ENCODE measurements around the gene HDAC4.
"Not testable (repeated sequence)": the region's sequence is repeated elsewhere in the genome, so short reads cannot be mapped to it uniquely, and the experiment has no call there.

The HDAC4 gene

GRCh38 chr2:239082425-239082824 is 318.4 kb downstream of the HDAC4 start:
- DNase-seq (ENCODE audit: low read depth) = no peak

GRCh38 chr2:239081622-239082021 is 319.2 kb downstream of the HDAC4 start:
- DNase-seq (ENCODE audit: low read depth) = no peak

- no peak for DNase-seq (ENCODE audit: low read depth)
Measured at GRCh38 chr2:239081046-239081445, 319.8 kb downstream of the HDAC4 start.

GRCh38 chr2:239079671-239080294 is 321.0 kb downstream of the HDAC4 start:
- DNase-seq (ENCODE audit: low read depth) = no peak

DNA sequence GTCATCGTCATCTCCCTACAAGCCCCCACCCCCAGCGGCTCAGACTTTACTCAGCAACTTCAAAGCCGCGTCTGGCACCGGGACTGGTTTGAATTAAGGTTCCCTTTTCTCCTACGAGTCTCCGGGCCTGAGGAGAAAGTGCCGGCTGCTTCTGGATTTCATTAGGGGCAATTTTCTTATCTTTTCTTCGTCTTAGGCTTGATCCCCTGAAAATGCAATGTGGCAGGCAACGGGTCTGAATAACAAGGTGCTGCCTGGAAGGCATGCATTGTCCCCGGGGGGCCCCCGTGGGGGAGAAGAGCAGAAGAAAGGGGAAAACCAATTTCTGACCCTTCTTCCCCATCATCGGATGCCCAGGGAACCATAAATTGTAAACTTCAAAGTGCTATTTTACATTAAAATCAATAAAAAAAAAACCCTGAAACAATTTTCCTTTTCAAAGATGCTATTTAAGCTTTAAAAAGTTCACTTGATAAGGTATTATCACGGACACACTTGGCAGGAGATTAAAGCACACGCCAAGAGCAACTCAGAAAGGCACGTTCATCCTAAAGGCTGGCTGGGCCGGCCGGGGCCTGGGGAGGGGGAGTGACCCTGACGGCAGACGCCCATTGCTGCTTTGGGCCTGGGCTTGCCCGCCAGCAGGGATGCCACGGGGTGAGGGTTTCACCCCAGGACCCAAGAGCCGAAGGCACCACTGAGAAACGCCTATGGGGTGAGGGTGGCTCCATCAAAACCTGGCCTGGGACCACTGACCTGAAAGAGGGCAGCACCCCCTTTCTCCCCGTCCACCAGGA is 322.5 kb downstream of the HDAC4 start:
- DNase-seq (ENCODE audit: low read depth) = no peak

DNA sequence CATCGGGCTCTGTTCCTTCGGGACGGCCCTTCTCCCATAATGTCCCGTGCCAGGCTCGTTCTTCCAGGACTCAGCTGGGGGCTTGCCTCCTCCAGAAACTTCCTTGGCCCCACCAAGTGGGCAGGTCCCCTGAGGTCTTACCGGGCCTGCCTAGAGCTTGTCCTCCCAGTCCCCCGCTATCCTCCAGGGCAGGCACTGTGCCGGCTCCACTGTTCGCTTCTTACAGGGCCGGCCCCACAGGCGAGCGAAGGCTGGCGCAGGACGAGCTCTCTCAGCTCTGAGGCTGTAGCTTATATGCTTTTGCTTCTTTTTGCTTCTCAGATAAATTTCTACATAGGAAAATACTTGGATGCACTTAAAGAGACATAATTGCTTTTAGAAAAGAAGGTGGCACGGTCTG is 323.6 kb downstream of the HDAC4 start:
- DNase-seq (ENCODE audit: low read depth) = no peak

- DNase-seq (ENCODE audit: low read depth) = no peak
Measured at GRCh38 chr2:239075918-239076758, 324.7 kb downstream of the HDAC4 start.

- DNase-seq (ENCODE audit: low read depth) = no peak
Measured at GRCh38 chr2:239073745-239074530, 326.9 kb downstream of the HDAC4 start.

GRCh38 chr2:239073270-239073669 is 327.6 kb downstream of the HDAC4 start:
- DNase-seq (ENCODE audit: low read depth) = no peak

DNA sequence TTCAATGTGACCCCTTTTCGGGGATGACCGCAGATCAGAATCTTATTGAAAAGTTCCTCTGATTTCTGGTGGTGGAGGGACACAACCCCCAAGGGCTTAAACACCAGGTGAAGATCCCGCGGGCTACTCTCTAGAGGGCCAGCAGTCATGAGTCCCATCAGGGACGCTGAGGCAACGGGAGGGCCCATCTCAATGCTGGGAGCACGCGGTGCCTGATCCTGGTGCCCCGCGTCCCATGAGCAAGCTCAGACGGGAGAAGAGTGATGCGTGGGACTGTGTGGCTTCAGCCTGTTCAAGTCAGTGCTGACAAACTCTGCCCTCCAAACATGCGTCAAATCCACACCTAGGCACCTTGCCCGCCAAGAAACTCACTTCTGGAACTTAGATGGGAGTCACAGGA is 328.0 kb downstream of the HDAC4 start:
- DNase-seq (ENCODE audit: low read depth) = no peak

- DNase-seq (ENCODE audit: low read depth) = no peak
Measured at GRCh38 chr2:239070466-239070865, 330.4 kb downstream of the HDAC4 start.

DNA sequence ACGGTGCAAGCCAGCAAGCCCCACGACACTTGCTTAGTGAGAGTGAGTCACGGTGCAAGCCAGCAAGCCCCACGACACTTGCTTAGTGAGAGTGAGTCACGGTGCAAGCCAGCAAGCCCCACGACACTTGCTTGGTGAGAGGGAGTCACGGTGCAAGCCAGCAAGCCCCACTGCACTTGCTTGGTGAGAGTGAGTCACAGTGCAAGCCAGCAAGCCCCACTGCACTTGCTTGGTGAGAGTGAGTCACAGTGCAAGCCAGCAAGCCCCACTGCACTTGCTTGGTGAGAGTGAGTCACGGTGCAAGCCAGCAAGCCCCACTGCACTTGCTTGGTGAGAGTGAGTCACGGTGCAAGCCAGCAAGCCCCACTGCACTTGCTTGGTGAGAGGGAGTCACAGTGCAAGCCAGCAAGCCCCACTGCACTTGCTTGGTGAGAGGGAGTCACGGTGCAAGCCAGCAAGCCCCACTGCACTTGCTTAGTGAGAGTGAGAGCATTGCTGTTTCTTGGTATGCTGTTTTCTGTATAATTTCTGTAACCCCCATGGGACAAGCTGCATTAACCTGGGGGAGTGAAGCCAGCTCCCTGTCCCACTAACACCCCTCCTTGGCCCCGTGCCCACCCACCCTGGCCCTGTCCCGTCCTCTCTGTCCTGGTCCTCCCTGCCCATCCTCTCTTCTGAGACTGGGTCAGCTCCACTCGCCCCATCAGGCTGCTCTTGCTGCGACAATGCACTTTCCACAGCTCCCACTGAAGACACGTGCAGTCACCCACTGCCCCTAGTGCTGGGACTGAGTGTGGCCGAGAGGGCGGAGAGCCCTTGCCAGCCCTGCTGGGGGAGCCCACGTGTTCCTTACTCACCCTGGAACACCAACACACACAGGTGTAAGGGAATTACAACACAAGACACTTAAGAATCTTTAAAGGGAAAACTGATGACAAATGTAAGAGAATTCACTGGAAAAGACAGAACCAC is 331.2 kb downstream of the HDAC4 start:
- DNase-seq (ENCODE audit: low read depth) = not testable (repeated sequence)

- DNase-seq (ENCODE audit: low read depth) = no peak
Measured at GRCh38 chr2:239068411-239068810, 332.4 kb downstream of the HDAC4 start.

DNA sequence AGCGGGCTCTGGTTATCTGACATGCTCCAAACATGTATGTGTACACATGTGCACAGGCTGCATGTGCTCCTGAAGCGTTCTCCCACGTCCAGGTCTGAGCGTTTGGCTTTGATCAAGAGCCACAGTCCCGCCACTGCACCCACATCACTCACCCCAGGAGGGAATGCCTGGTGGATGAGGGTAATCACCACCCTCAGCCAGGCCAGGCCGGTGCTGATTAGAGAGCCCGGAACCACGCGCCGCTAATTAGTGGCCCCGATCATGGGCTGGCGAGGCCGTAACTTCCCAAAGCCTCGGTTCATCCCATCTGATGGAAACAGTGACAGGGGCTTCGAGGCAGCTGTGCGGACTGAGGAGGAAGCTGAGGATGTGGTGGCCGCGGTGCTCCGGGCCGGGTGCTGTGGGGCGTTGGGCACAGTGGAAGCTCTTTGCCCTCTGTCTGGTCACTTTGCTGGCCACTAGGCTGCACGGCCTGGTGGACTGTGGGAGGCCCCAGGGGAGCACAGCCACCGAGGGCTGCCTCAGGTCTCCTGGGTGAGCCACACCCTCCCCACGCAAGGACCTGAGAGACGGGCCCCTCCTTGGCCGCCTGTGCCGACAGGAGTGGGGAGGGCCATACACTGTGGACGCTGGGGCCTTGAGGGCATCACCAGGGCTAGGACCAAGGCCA is 333.5 kb downstream of the HDAC4 start:
- DNase-seq (ENCODE audit: low read depth) = no peak

DNA sequence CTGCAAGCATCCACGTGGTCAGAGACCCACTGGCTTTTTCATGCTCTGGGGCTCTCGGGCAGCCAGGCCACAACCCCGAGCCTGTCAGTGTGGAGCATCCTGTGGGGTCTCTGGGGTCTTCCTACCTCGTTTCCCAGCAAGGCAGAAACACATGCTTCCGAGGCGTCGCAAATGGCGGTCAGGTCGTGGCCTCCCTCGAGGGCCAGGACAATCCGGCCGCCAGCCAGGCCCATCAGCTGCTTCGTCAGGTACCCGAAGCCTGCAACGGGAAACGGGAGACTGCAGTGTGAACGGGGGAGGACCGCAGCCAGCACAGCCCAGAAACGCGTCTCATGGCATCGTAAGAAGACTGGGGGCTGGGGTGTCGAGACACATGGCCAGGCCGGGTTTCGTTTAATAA is 334.2 kb downstream of the HDAC4 start:
- DNase-seq (ENCODE audit: low read depth) = no peak

DNA sequence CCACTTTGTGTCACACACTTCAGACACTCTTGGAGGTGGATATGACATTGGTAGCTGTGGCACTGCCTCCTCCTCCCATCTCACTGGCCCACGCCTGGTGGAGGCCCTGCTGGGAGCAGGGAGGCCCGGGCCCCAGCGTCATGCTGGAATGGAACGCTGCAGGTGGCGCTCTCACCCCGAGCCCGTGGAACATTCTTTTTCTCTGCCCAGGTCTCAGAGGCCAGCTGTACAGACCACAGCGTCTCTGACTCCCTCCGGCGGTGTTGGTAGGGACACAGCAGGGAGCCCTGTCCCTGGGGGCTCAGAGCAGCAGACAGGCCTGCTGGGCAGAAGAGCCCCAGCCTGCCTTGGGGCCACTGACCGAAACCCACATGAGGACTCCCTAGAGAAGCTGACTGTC is 334.9 kb downstream of the HDAC4 start:
- no peak for DNase-seq (ENCODE audit: low read depth)

DNA sequence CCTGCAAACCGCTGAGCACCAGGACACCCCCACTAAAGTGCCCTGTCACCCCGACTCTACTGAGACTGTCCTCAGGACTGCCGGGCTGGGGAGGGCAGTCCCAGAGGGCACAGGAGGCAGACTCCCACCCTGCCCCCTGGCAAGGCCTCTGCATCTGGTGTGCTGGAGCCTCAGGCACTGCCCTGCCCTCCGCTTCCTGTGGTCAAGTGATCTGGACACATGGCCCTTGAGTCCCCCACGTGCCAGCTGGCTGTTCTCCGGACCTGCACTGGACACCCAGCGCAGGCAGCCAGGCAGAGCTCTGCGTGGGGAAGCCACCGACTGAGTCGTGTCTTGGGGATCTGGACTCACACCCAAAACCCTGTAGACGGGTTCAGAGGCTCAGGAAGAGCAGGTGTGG is 335.3 kb downstream of the HDAC4 start:
- DNase-seq (ENCODE audit: low read depth) = no peak

GRCh38 chr2:239064891-239065290 is 335.9 kb downstream of the HDAC4 start:
- no peak for DNase-seq (ENCODE audit: low read depth)

DNA sequence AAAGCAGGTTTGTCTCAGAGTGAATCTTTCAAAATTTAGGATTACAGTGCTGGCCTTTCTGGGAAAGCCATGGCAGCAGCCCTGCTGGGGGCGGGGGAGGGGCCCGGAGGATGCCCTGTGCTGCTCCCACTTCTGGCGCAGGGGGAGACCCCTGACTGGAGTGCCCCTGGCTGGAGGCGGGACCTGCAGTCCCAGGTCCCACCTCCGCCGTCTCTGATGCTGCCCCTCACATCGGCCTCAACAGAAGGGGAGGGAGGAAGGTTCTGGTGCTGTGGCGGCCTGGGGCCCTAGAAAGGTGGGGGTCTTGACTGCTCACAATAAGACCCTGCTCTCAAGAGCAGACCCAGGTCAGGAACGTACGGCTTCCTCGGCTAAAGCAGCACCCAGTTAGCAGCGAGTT is 336.6 kb downstream of the HDAC4 start:
- no peak for DNase-seq (ENCODE audit: low read depth)

- DNase-seq (ENCODE audit: low read depth) = no peak
Measured at GRCh38 chr2:239062743-239063142, 338.1 kb downstream of the HDAC4 start.
